GM12878 (cell line): ENCODE measurements around the gene ANKDD1B. TPM values are rescaled to one million over a fixed set of nuclear protein-coding genes. Genes with fewer than 3 reads are reported as not detected.

ENCODE experiments used
- ATAC-seq: fragments of 200-7000 bp; cut with Tn5 transposase; 3 replicates; pipeline ENCODE4 v1.9.1; 2020; ENCODE audit warnings: mild to moderate bottlenecking, moderate library complexity
- BruUV-seq: library from RNA; stranded (reverse); fragments of 400-500 nt; replicated peaks from 2 replicates; lab custom pipeline; 2021; lab: Mats Ljungman, UMichigan
- CTCF ChIA-PET: fragments of 300-600 bp; sonication (Branson Sonifier 250); formaldehyde crosslinking; extraction: SDS; loops from one replicate; lab custom pipeline; 2021; ENCODE audit warnings: inconsistent platforms; lab: Yijun Ruan, JAX
- POLR2A ChIA-PET: fragments of 350-600 bp; formaldehyde crosslinking; extraction: SDS; loops from one replicate; lab custom pipeline; 2021; ENCODE audit warnings: inconsistent platforms; lab: Charles Lee
- RAD21 ChIA-PET: fragments of 300-600 bp; sonication (Branson Sonifier 250); formaldehyde crosslinking; loops from one replicate; lab custom pipeline; 2023; ENCODE audit warnings: antibody characterized with exemption; ENCODE audit not compliant: unreplicated experiment; lab: Charles Lee
- SMC1A ChIA-PET: fragments of 300-600 bp; sonication (Branson Sonifier 250); formaldehyde crosslinking; loops from one replicate; lab custom pipeline; 2023; ENCODE audit not compliant: unreplicated experiment, uncharacterized antibody; lab: Charles Lee
- DNase-seq: peaks from one replicate; pipeline ENCODE4 v3.0.0-alpha.2; 2011; ENCODE audit warnings: low read depth, low spot score
- FAIRE-seq: peaks from 3 replicates; lab custom pipeline; 2011; peaks lifted over from hg19 to GRCh38; lab: Jason Lieb, UNC
- H2AFZ ChIP-seq: 2 replicates; pipeline ENCODE4 v1.6.0; 2011; ENCODE audit warnings: low read depth, low read length, control low read depth; ENCODE audit not compliant: control insufficient read depth
- H3K27ac ChIP-seq: 2 replicates; pipeline ENCODE4 v1.5.1; 2011; ENCODE audit warnings: control low read depth; ENCODE audit not compliant: control insufficient read depth, insufficient read depth
- H3K27me3 ChIP-seq, 2 experiments: replicated peaks in 1 of 2; 2 replicates each; pipeline versions ENCODE4 v1.6.0 to v1.6.1; 2011; ENCODE audit warnings: low read length in 1 of 2; ENCODE audit not compliant: control insufficient read depth in 2 of 2, insufficient read depth in 2 of 2
- H3K36me3 ChIP-seq, 2 experiments: 2 replicates each; pipeline ENCODE4 v1.5.1; 2011; ENCODE audit warnings: low read length in 1 of 2; ENCODE audit not compliant: control insufficient read depth in 2 of 2, insufficient read depth in 2 of 2
- H3K4me1 ChIP-seq: 2 replicates; pipeline ENCODE4 v1.6.1; 2011; ENCODE audit warnings: mild to moderate bottlenecking, low read length, moderate library complexity, mixed read lengths; ENCODE audit not compliant: control insufficient read depth, insufficient read depth
- H3K4me2 ChIP-seq: 2 replicates; pipeline ENCODE4 v1.6.0; 2011; ENCODE audit warnings: control low read depth; ENCODE audit not compliant: control insufficient read depth, insufficient read depth
- H3K4me3 ChIP-seq: fragments of 200-600 bp; sonication (generic); 2 replicates; pipeline ENCODE4 v1.5.1; 2016
- H3K79me2 ChIP-seq: 2 replicates; pipeline ENCODE4 v1.6.0; 2011; ENCODE audit warnings: low read length; ENCODE audit not compliant: control insufficient read depth, insufficient read depth
- H3K9ac ChIP-seq: 2 replicates; pipeline ENCODE4 v1.8.0; 2011; ENCODE audit warnings: low read length, control low read depth, mixed read lengths; ENCODE audit not compliant: control insufficient read depth, insufficient read depth
- H3K9me3 ChIP-seq: replicated peaks from 3 replicates; pipeline ENCODE4 v1.5.1; 2011; ENCODE audit warnings: mild to moderate bottlenecking, low read length; ENCODE audit not compliant: control insufficient read depth, insufficient read depth
- H4K20me1 ChIP-seq: 2 replicates; pipeline ENCODE4 v1.6.0; 2011; ENCODE audit not compliant: control insufficient read depth, insufficient read depth
- ATF2 ChIP-seq: IDR thresholded peaks from 2 replicates; pipeline ENCODE4 v1.6.1; 2012; ENCODE audit warnings: low read length, inconsistent platforms
- EP300 ChIP-seq, 2 experiments: fragments of 150-350 bp in 1 of 2; IDR thresholded peaks; 2 replicates each; pipeline ENCODE4 v1.6.1; 2011 to 2012; ENCODE audit warnings: low read depth in 2 of 2, low read length in 2 of 2, borderline replicate concordance in 1 of 2, improper control_type of control experiment in 1 of 2, inconsistent platforms in 1 of 2; ENCODE audit not compliant: control insufficient read depth in 1 of 2
- NFXL1 ChIP-seq: fragments of 450-650 bp; IDR thresholded peaks from 2 replicates; pipeline ENCODE4 v1.6.1; 2017; ENCODE audit warnings: antibody characterized with exemption, mild to moderate bottlenecking, borderline replicate concordance
- STAT3 ChIP-seq: IDR thresholded peaks from 2 replicates; pipeline ENCODE4 v1.6.1; 2011; ENCODE audit warnings: low read depth, low read length, improper control_type of control experiment
- WGBS: methylation state at CpG from one replicate; pipeline ENCODE4 v1.1.6; 2016; ENCODE audit warnings: low lambda C conversion rate; ENCODE audit not compliant: insufficient replicate concordance, insufficient coverage; ENCODE audit errors: missing lambda C conversion rate; 5-methylcytosine and 5-hydroxymethylcytosine counted together
- in situ Hi-C: fragments of 300-500 bp; cut with MboI; formaldehyde crosslinking; loops from 9 replicates; pipeline ENCODE4 v1.14.3; 2018; ENCODE audit warnings: mixed read lengths
- intact Hi-C: fragments of 100-400 bp; cut with micrococcal nuclease; formaldehyde crosslinking; loops from one replicate; pipeline ENCODE4 v1.14.2; 2022; ENCODE audit not compliant: unreplicated experiment
- polyA plus RNA-seq, 11 experiments: library from polyadenylated mRNA; depleted of rRNA in 4 of 11; unstranded in 6 of 11; stranded (reverse) in 5 of 11; fragments of >200 nt; fragmentation: Nextera tagmentation in 4 of 11; fragmentation: Illumina TruSeq in 1 of 11; extraction: Ambion mirVana in 4 of 11; extraction: Trizol in 1 of 11; gene quantifications; 1 replicate in 1 of 11; 2 replicates in 10 of 11; pipeline versions ENCODE4 v1.2.1 to v1.2.3, GENCODE V29; 2011 to 2016; ENCODE audit warnings: inconsistent platforms in 2 of 11, missing spikeins in 2 of 11, low read depth in 1 of 11
- total RNA-seq, 4 experiments: library from RNA; depleted of rRNA in 3 of 4; stranded (reverse); fragments of >200 nt in 3 of 4; fragmentation: Illumina TruSeq in 1 of 4; extraction: Trizol in 1 of 4; gene quantifications; 2 replicates each; pipeline versions ENCODE4 v1.2.1 to v1.2.3, GENCODE V29; 2013 to 2021

The ANKDD1B gene
- total and polyA plus RNA-seq, 10 of the 15 experiments (the other 5 are each of a cell fraction or from before 2014, with no cell fraction given): 0.34 to 2.4 (median 0.80) TPM

GRCh38 chr5:75639535-75640311, 28.5 kb downstream of the ANKDD1B start:
- CTCF ChIA-PET: interaction anchor here (0.7 to 1.5 kb wide), 2 partner anchors 20 to 23 kb away, joined by 3 to 4 read pairs; no protein-coding TSS in a partner anchor
- 11% methylated on average over 3 of the region's 3 CpGs for WGBS

More at GRCh38 chr5:75639535-75640311, 28.5 kb downstream of the ANKDD1B start:
- ATAC-seq (no peak), DNase-seq (no peak)
- in situ Hi-C loops: no loop called here
- SMC1A ChIA-PET: interaction anchor here (0.6 to 1.0 kb wide), 2 partner anchors 115 to 144 kb away, joined by 3 read pairs; no protein-coding TSS in a partner anchor
- H3K4me1 ChIP-seq: no peaks in the 10 kb centered on the region
- intact Hi-C loops: no loop called here
- H3K36me3 ChIP-seq: no peaks in the 10 kb centered on the region
- no peak overlapping the region for H3K27ac ChIP-seq
- H3K4me2 ChIP-seq: no peak overlapping the region
- TF ChIP-seq EP300 (IDR thresholded peaks at IDR 0.05; ENCODE audit: borderline replicate concordance in 1 of 2, control insufficient read depth in 1 of 2, low read depth in 2 of 2, low read length in 2 of 2): no peak
- TF ChIP-seq ATF2: no peak
- no peak for TF ChIP-seq STAT3
- no peak for TF ChIP-seq NFXL1
- TF ChIP-seq, all 136 proteins: peak for 0
- ChIA-PET POLR2A (no interaction called here), RAD21 (no interaction called here)
- Histone ChIP-seq H4K20me1 (no peaks in the 10 kb centered on the region), H2AFZ (no peak overlapping the region), H3K4me3 (no peak overlapping the region), H3K79me2 (no peaks in the 10 kb centered on the region), H3K9me3 (no peaks in the 10 kb centered on the region), H3K27me3 (no peaks in the 10 kb centered on the region), H3K9ac (no peak overlapping the region)
- no TSS peak for BruUV-seq
- FAIRE-seq: peak; percentile 44
